Neural cell (in vitro differentiated cells): ENCODE data around the gene PRKAG2.

Source experiments
- CTCF ChIP-seq: fragments of 450-650 bp; IDR thresholded peaks from 2 replicates; pipeline ENCODE4 v1.5.1; 2014; ENCODE audit warnings: antibody characterized with exemption, mild to moderate bottlenecking, moderate library complexity; ENCODE audit not compliant: poor library complexity, severe bottlenecking
- EP300 ChIP-seq: fragments of 450-650 bp; conservative IDR thresholded peaks from 2 replicates; pipeline ENCODE4 v1.6.1; 2014; ENCODE audit warnings: antibody characterized with exemption, mild to moderate bottlenecking, moderate library complexity; ENCODE audit not compliant: poor library complexity, severe bottlenecking
- EZH2 ChIP-seq: fragments of 200-600, 300-800 bp; shearing (Covaris generic), sonication (generic); IDR thresholded peaks from 2 replicates; pipeline ENCODE4 v1.6.1; 2014; ENCODE audit warnings: antibody characterized with exemption, low read length, borderline replicate concordance, mild to moderate bottlenecking; ENCODE audit not compliant: insufficient read depth, poor library complexity, severe bottlenecking
- RAD21 ChIP-seq: fragments of 450-650 bp; conservative IDR thresholded peaks from 2 replicates; pipeline ENCODE4 v1.6.1; 2014; ENCODE audit warnings: antibody characterized with exemption, mild to moderate bottlenecking, moderate library complexity
- REST ChIP-seq: IDR thresholded peaks from 2 replicates; pipeline ENCODE4 v1.6.1; 2012; ENCODE audit warnings: borderline replicate concordance
- TAF1 ChIP-seq: IDR thresholded peaks from 2 replicates; pipeline ENCODE4 v1.6.1; 2012; ENCODE audit warnings: low read depth

- TF ChIP-seq EP300 = no peak
- TF ChIP-seq CTCF = no peak
- TF ChIP-seq EZH2 = no peak
- TF ChIP-seq TAF1 = no peak
- no peak for TF ChIP-seq RAD21
- no peak for TF ChIP-seq REST
Measured at GRCh38 chr7:151873402-151873965, 3.4 kb downstream of the PRKAG2 start.
